Kidney (tissue), 14 donors: ENCODE measurements around the gene ALS2CL. TPM values are rescaled to one million over a fixed set of nuclear protein-coding genes. Genes with fewer than 3 reads are reported as not detected.

Experiments used
- DNase-seq, 5 donors: peaks; one replicate each; pipeline ENCODE4 v3.0.0-alpha.2; 2013 to 2020
- FAIRE-seq: peaks from 2 replicates; lab custom pipeline; 2012; peaks lifted over from hg19 to GRCh38; lab: Jason Lieb, UNC
- H3K27ac ChIP-seq, 2 donors: one replicate each; pipeline ENCODE4 v1.7.0; 2013; ENCODE audit warnings: low read depth in 2 of 2, low read length in 2 of 2, inconsistent platforms in 1 of 2
- H3K27me3 ChIP-seq: one replicate; pipeline ENCODE4 v1.7.1; 2013; ENCODE audit warnings: low read length, inconsistent platforms; ENCODE audit not compliant: control insufficient read depth, insufficient read depth
- H3K36me3 ChIP-seq, 3 donors: one replicate each; pipeline versions ENCODE4 v1.7.0 to v1.7.1; 2013; ENCODE audit warnings: low read length in 3 of 3, control low read depth in 1 of 3, inconsistent platforms in 1 of 3; ENCODE audit not compliant: insufficient read depth in 3 of 3, control insufficient read depth in 2 of 3
- H3K4me1 ChIP-seq, 3 donors: one replicate each; pipeline versions ENCODE4 v1.7.0 to v1.7.1; 2013; ENCODE audit warnings: low read length in 3 of 3, inconsistent platforms in 1 of 3, low read depth in 1 of 3; ENCODE audit not compliant: control insufficient read depth in 2 of 3, insufficient read depth in 2 of 3
- H3K4me3 ChIP-seq, 3 donors: one replicate each; pipeline versions ENCODE4 v1.7.0 to v1.8.1; 2013; ENCODE audit warnings: low read length in 3 of 3, control low read depth in 1 of 3, inconsistent platforms in 1 of 3
- H3K9ac ChIP-seq, 3 donors: one replicate each; pipeline versions ENCODE4 v1.7.0 to v1.7.1; 2013; ENCODE audit warnings: low read length in 3 of 3, control low read depth in 1 of 3, inconsistent platforms in 1 of 3
- H3K9me3 ChIP-seq, 3 donors: one replicate each; pipeline versions ENCODE4 v1.7.0 to v1.7.1; 2013; ENCODE audit warnings: low read length in 3 of 3, control low read depth in 1 of 3, inconsistent platforms in 1 of 3; ENCODE audit not compliant: control insufficient read depth in 2 of 3, insufficient read depth in 1 of 3
- CTCF ChIP-seq: IDR thresholded peaks from 3 replicates; pipeline ENCODE4 v1.5.1; 2012; ENCODE audit warnings: mild to moderate bottlenecking, moderate library complexity, borderline replicate concordance; ENCODE audit not compliant: insufficient read depth; ENCODE audit errors: extremely low read depth
- intact Hi-C: fragments of 100-400 bp; cut with DNase I; formaldehyde crosslinking; loops from one replicate; pipeline ENCODE4 v1.11.1; 2022
- polyA plus RNA-seq: library from polyadenylated mRNA; stranded (reverse); fragments of 350-450 nt; fragmentation: Illumina TruSeq; extraction: RNeasy Lipid Tissue Mini Kit (QIAGEN cat#74804); gene quantifications from one replicate; pipeline ENCODE4 v1.2.3, GENCODE V29; 2014; ENCODE audit warnings: low read depth, low replicate concordance; ENCODE audit not compliant: insufficient read depth
- total RNA-seq: library from RNA; stranded (reverse); fragmentation: NEBNext Ultra II Directional; extraction: Animal tissue kit (Norgen Biotek cat#: 25700); gene quantifications from one replicate; pipeline ENCODE4 v1.2.1, GENCODE V29; 2021
- donor health status: control.
- donor health status: control.
- donor health status: control.
- donor health status: control.
- donor health status: control.
- donor health status: DM: yes; HTN: yes; CAD: no.
- donor health status: Normal renal cell carcinoma (clear cell type).

The ALS2CL gene
- total and polyA plus RNA-seq, 2 donors from 2014 or later = 43.0 to 78.9 TPM

DNA sequence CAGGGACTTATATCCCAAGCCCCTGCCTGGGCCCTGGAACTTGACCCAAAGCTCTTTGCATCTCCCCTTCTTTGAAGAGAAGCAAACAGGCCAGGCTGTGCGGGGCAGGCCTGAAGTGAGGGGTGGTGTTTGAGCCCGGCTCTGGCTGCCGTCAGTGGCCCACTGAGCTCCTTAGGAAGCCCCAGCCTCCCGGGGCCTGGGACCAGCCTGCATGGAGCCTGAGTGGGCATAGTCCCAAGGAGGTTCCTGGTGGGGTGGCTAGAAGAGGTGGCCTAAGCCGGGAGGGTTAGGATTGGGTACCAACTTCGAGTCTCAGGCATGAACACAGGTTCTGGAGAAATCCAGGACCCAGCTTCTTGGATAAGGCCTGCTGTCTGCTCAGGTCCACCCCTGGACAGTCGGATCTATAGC lies 14.1 kb upstream of the ALS2CL start:
- Histone ChIP-seq H3K27me3 (no peaks in the 10 kb centered on the region), H3K9me3 (no peaks in the 10 kb centered on the region), H3K4me3 (no peak overlapping the region), H3K27ac (no peak overlapping the region), H3K4me1 (no peaks in the 10 kb centered on the region), H3K9ac (no peak overlapping the region), H3K36me3 (no peaks in the 10 kb centered on the region)
- peak in 1 of 5 donors; percentile 67 for DNase-seq
- no peak for TF ChIP-seq CTCF
- FAIRE-seq = no peak
- intact Hi-C loops = loop anchor here (5.0 kb wide), 1 partner anchor 205 kb away; no protein-coding TSS in a partner anchor

GRCh38 chr3:46706771-46707582 lies 13.5 kb upstream of the ALS2CL start:
- FAIRE-seq = no peak
- intact Hi-C loops = loop anchor here (5.0 kb wide), 1 partner anchor 205 kb away; no protein-coding TSS in a partner anchor
- Histone ChIP-seq H3K9ac (no peak overlapping the region), H3K9me3 (no peaks in the 10 kb centered on the region), H3K4me1 (no peaks in the 10 kb centered on the region), H3K36me3 (no peaks in the 10 kb centered on the region), H3K27ac (no peak overlapping the region), H3K27me3 (no peaks in the 10 kb centered on the region), H3K4me3 (no peak overlapping the region)
- no peak for TF ChIP-seq CTCF
- peak in 2 of 5 donors; percentile 39 to 43 for DNase-seq

GRCh38 chr3:46705751-46706552 lies 12.5 kb upstream of the ALS2CL start:
- Histone ChIP-seq H3K27ac (no peak overlapping the region), H3K4me3 (no peak overlapping the region), H3K27me3 (no peaks in the 10 kb centered on the region), H3K36me3 (no peaks in the 10 kb centered on the region), H3K4me1 (peaks cover 0 to 4% (median 0%) of the 10 kb centered on the region in 3 donors), H3K9ac (no peak overlapping the region), H3K9me3 (no peaks in the 10 kb centered on the region)
- FAIRE-seq (no peak), DNase-seq (peak in 2 of 5 donors; percentile 38 to 64)
- intact Hi-C loops = loop anchor here (5.0 kb wide), 1 partner anchor 206 kb away; no protein-coding TSS in a partner anchor
- TF ChIP-seq CTCF = no peak
